HG02642 (cell line): ENCODE measurements around the gene ZNF398.
A peak's percentile ranks its signal among the peaks of the same experiment; 100 is the strongest.

Source experiments
- ATAC-seq: cut with Tn5 transposase; IDR thresholded peaks from one replicate; pipeline ENCODE4 v1.9.1; 2021; ENCODE audit warnings: mild to moderate bottlenecking; ENCODE audit not compliant: unreplicated experiment, poor library complexity

ZNF398 gene

DNA sequence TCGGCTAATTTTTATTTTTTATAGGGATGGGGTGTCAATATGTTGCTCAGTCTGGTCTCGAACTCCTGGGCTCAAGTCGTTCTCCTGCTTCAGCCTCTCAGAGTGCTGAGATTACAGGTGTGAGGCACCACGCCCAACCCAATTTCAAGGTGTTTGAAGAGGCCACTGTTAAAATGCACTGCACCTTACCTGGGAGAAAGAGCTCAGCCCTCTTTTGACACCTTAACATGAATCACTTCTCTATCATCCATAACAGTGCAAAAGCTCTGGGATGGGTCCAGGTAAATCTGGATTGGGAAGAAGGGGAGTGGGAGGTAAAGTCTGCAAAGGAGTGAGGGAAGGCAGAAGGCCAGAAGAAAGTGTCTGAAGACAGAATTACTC lies 47.5 kb downstream of the ZNF398 start:
- ATAC-seq, result no peak

DNA sequence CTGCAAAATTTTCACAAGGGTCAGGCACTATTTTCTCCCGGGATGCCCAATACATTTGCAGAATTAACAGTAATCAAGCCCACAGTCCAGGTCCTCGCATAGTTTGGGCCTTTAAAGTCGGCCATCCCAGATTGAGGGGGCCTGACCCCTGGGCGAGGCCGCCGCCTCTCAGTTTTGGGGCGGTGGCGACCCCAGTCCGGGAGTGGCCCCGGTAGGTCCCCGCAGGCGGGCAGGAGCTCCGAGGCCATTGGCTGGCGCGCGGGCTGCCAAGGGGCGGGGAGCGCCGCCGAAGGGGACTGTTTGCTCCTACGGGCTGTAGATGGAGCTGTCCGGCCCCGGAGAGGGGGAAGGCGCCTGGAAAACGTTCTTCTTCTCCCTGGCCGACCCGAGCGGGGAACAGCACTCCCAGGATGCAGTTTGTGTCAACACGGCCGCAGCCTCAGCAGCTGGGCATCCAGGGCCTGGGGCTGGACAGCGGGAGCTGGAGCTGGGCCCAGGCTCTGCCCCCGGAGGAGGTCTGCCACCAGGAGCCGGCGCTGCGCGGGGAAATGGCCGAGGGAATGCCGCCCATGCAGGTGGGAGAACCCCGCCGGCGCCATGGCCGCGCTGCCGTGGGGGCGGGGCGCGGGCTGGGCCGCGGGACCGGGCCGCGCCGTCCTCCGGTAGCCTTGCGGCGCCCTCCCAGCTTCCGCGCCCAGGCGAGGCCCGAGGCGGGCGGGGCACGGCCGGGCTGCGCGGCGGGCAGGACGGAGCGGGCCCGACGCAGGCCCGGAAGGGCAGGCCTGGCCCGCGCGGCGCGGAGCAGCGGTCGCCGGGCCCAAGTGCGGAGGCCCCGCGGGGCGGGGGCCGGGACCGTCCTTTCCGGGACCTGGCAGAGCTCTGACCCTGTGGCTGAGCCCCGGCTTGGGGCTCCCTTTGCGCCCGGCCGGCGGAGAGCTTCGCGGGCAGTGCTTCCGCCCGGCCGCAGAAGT lies 48.2 kb downstream of the ZNF398 start, which contains the start of gene ZNF282:
Gene ZNF282 (plus strand): TSS at position 367 of the 971 bp plus-strand sequence. CDS start 44 bp downstream, at position 411.
- ATAC-seq, result peak; percentile 92

DNA sequence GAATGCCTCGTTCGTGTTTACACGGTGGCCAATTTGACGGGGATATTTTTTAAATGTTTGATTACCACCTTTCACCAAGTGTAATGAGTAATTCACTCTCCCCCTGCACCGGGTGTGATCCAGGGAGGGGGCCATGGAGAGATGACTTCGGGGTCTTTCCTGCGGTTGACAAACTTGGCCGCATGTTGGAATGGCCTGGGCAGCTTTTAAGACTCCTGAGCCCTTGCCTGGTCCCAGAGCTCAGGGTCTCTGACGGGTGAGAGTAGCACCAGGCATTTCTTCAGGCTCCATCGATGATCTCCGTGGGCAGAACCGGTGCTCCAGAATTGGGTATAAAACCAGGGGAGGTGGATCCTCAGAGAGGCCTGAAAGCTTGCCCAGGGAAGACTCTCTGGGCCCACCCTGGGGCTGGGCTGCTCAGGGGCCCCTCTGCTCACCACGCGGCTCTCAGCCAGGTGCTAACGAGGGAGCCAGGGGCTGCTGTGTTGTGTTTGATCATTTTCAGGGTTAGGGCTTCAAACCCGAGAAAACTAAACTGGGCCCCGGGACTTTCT lies 49.0 kb downstream of the ZNF398 start:
- ATAC-seq, result peak; percentile 13

DNA sequence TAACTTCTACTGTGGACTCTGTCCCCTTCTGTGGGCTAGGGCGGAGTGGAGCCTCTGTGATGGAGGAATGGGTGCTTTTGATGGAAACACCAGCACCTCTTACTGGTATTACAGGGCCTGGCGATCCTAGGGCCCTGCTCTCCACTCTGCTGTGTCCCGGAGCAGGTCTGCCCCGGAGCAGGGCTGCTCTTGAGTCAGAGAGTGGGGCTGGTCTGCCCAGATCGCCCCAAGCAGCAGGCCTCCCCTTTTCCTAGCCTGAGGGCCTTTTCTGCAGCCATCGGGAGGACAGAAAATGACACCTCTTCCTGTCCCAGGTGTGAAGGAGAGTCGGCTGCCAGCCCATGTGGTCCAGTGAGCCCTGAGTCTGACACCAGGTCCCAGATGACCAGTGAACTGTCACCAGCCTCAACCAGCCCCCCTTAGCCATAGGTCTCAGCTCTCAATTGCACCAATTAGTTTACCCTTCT lies 49.5 kb downstream of the ZNF398 start:
- peak; percentile 3 for ATAC-seq

DNA sequence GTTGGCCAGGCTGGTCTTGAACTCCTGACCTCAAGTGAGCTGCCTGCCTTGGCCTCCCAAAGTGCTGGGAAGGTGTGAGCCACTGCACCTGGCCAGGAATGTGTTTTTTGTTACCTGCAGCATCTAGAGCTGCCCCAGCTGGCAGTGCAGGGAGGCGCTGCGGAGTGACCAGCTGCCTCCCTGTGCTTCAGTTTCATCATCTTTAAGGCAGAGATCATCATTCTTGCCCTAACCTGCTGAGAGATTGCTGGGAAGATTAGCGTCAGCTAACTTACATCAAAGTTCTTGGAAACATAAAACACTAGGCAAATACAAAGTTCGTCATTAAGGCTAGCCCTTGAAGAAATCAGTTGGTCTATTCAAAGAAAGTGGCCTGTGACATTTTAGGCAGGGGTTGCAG lies 50.4 kb downstream of the ZNF398 start:
- ATAC-seq, result no peak

DNA sequence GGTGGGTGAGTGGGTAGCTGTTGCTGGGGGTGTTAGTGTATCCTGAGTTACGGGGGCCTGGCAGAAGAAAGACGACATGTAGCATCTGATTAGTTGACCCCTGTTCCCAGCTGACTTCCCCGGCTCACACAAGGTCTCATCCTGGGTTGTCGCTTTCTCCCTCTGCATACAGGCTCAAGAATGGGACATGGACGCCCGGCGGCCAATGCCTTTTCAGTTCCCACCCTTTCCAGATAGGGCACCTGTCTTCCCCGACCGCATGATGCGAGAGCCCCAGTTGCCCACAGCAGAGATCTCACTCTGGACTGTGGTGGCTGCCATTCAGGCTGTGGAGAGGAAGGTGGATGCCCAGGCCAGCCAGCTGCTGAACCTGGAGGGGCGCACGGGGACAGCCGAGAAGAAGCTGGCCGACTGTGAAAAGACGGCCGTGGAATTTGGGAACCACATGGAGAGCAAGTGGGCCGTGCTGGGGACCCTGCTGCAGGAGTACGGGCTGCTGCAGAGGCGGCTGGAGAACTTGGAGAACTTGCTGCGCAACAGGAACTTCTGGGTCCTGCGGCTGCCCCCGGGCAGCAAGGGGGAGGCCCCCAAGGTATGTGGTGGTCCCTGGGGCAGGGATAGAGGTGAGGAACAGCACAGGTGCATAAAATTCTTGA lies 51.0 kb downstream of the ZNF398 start:
- no peak for ATAC-seq

DNA sequence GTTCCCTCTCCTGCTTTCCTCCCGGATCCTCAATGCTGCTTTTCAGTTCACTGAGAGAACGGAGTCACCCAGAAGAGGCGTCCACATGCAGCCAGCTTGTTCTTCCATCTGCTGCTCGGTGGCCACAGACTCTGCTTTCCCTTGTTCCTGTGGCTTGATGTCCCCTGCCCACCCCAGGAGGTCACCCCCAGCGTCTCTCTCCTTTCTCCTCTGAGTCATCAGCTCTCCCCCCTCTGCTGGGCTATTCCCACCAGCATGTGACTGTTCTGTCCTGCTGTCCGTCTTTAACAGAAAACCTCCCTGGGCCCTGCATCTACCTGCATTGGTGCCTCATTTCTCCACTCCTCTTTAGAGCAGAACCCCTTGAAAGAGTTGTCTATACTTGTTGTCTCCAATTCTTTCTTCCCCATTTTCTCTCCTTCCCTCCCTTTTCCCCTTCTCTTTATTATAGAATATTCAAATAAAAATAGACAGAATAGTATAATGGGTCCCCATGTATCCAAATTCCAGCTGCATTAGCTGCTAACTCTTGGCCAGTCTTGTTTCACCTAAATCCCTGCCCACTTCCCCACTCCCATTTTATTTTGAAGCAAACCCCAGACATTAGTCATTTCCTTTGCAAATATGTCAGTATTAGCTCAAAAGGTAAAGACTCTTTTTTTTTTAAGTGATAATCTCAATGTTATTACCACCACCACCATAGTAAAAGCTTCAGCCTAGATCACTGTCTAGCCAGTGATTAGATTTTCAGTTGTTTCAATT lies 52.2 kb downstream of the ZNF398 start:
- no peak for ATAC-seq

DNA sequence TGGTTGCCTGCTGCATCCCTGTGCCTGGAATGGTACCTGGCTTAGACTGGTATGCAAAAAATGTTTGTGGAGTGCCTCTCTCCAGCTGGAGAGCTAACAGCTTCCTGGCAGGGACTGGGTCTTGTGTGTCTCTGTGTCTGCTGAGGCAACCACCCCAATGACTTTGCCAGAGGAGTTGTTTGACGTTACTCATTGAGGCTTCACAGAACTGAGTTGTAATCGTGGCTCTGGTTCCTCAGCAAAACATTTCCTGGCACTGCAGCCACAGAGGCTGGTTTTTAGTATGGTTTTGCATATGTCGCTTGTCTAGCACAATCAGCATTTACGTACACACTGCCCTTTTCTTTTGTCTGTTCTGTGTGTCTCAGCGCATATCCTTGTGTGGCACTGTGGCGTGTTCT lies 55.6 kb downstream of the ZNF398 start:
- ATAC-seq, result no peak

DNA sequence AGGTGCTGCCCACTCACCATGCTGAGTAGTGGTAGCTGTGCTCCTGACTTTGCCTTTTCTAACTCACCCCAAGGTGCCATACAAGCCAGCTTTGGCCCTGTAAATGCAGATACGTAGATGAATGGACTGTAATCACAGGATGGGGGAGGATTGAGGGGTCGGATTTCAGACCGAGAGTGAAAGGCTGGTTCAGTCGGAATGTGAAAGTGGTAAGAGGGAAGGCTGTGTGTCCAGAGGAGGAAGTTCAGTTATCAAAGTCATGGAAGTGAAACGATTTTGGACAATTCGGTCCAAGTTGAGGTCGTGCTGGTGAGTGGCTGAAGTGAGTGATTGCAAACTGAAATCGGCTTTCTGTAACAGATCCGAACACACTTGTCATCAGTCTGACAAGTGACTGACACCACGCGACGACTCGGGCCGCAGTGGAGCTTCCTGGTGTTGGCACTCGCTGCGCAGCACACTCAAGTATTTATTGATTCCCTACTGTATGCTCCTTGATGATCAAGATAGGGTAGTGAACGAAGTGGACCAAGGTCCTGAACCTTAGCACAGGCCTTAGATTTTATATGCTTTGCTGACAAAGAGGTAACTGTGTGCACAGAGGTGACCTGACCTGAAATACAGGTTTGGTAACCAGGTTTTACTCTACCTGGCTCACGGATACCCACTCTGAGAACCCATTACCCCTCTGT lies 58.6 kb downstream of the ZNF398 start:
- ATAC-seq, result no peak

DNA sequence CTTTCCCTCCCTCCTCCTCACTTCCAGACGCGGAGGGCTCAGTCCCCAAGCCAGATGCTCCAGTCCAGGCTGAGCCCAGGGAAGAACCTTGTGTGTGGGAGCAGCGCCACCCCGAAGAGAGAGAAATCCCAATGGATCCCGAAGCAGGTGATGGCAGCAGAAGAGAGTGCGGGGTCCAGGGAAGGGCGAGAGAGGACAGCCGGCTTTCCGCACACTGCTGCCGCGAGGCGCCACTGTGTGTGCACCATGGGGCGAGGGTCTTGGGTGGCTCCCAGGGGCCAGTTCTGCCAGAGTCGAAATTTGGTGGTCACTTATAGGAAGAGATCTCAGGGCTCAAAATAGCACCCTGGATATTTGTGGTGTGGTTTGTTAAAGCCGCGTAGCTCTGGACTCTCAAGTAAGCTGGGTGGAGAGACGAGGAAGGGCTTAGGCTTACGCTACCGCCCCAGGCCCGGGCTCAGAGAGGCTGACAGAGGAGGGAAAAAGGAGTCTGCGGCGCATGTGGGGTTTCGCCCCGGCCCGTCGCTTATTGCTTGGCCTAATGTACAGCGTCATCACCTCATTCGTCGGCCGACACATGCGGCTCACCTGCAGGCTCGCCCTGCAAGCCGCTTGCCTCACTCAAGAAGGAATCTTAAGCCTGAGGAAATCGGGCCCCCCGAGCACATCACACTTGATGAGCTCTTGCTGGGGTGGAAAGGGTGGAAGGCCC lies 60.2 kb downstream of the ZNF398 start:
- no peak for ATAC-seq

DNA sequence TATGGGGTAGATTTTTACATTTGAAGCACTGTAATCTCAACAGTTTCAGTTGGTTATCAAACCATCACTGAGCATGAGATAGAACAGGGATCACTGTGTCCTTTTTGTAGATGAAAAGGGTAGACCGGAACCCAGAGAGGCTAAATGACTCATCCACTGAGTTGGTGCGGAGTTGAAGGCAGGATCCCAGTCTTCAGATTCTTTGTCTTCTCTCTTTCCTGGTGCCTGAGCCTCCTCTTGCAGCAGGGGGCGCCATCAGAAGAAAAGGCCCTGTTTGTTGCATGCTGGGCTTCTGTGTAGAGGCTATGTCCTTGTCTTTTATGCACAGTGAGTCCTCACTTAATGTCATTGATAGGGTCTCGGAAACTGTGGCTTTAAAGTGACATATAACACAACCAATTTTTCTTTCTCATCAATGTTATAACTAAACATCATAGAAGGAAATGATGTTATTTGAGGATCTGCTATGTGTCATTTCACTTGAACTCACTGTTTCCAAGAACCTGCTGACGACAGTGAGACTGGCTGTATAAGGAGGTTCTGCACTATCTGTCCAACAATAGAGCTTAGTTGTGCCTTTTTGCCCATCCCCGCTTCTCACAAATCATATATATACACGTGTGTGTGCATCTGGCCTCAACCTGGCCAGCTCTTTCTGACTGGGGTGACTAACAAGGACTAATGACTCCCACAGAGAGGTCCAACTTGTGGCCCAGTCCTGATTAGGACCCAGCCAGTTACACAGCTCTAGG lies 62.4 kb downstream of the ZNF398 start:
- ATAC-seq, result peak; percentile 64

DNA sequence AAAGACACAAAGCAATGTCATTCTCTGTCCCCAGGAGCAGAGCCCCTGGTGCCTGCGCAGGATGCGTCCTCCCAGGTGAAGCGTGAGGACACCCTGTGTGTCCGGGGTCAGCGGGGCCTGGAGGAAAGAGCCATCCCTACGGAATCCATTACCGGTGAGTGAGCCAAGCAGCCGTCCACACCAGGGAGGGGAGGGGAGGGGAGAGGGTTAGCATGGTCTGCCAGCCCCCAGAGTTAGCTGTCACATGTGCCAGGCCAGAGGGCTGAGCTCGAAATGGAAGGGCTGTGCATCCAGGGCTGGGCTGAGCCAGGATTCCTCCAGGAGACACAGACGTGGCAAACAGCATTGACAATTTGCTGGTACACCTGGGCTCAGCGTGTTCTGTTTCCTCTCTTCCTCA lies 63.3 kb downstream of the ZNF398 start:
- no peak for ATAC-seq

DNA sequence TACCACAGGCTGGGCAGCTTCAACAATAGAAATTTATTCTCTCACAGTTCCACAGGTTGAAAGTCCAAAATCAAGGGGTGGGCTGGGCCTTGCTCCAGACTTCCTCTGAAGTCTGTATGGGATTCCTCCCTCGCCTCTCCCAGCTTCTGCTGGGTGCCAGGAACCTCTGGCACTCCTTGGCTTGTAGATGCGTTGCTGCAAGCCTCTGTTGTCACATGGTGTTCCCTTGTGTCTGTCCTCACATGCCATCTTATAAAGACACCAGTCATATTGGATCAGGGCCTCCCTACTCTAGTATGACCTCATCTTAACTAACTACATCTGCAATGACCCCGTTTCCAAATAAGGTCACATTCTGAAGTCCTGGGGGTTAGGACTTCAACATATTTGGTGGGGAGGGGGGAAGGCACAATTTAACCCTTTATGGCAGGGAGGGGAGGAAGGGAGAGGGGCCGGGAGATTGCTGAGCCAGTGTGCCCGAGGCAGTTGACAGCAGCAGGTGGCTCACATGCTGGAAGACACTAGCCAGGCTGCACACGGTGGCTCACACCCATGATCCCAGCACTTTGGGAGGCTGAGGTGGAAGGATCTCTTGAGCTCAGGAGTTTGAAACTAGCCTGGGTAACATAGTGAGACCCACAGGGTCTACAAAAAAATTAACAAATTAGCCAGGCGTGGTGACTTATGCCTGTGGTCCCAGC lies 66.9 kb downstream of the ZNF398 start:
- no peak for ATAC-seq

DNA sequence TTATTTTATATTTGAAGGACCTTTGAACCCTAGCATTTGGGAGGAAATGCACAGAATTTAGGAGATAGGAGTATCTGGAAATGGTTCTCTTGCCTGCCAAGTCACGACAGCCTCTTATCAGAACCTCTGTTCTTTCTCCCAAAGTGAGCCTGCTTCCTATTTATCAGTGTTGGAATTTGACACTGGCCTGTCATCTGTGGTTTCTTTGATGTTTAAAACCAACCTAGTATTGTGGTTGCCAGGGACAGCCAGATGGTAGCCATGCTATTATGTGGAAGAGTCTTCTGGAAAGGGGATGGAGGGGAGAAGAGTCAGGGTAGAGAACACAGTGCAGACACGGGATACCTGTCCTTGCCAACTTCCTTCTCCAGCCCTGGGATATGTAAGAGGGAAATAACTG lies 69.1 kb downstream of the ZNF398 start:
- ATAC-seq, result no peak

DNA sequence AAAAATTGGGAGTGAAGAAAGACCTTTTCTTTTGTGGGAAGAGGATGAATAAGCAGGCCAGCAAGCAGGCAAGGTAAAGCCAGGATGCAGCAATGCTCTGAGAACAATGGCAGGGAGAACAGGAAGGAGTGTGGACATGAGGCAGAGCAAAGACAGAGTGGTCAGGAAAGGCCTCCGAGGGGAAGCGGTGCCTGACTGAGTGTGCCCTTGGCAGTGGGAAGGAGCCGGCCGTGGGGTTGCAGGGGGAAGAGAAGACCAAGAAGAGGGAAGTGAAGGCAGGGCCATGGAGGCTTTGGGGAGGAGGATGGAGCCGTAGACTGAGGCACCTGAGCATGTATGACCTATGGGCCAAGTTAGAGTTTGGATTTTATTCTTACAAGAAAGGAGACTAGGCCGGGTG lies 70.3 kb downstream of the ZNF398 start:
- no peak for ATAC-seq

DNA sequence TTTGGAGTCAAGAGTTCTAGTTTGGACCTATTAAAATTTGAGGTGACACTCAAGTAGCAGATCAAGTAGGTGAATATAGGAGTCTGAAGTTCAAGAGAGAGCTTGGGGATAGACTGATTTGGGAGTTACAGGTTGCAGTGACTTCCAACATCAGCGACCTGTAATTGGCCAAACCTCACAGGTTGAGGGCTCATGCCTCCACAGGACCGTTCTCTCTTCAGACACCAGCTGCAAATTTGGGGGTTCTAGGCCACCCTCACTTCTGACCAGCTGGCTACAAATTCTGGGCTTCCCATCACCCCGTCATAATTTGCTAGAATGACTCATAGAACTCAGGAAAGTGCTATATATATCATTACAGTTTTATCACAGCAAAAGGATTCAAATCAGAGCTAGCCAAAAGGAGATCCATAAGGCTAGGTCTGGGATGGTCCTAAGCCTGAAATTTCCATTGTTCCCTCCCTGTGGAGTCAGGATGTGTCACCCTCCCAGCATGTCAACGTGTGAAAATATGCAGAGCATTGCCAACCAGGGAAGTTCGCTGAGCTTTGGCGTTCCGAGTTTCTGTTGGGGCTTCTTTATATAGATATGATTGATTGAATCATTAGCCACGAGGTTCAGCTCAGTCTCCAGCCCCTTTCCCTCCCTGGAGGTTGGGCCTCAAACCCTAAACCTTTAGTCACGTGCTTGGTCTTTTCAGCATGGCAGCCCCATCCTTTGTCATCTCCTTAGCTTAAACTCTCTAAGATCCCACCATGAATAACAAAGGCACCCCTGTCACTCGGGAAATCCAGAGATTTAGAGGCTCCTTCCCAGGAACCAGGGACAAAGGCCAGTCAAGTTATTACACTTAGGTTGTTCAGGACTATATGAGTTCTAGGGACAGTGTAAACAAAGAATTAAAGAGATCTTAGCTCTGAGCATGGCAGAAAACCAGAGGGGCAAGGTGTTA lies 71.5 kb downstream of the ZNF398 start:
- ATAC-seq, result no peak

DNA sequence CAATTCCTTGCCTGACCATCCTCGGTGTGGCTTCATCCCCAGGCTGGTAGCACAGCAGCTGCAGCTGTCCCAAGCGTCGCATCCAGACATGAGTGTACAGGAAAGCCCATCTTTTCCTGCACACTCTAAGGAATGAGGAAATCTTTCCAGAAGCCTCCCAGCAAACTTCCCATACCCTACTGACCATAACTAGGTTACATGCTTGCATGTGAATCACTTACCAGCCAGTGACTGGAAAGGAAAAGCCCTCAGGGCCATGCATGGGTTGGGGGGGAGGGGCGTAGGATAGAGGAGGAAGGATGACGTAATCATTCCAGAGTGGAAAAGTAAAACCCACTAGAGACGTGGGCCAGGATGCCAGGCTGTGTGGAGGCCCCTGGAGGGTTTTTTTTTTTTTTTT lies 73.3 kb downstream of the ZNF398 start:
- no peak for ATAC-seq
